HepG2 (cell line): Measurements from ENCODE around the gene SFMBT1. TPM values are rescaled to one million over a fixed set of nuclear protein-coding genes. Genes with fewer than 3 reads are reported as not detected.

Experiments used
- AGO2 ChIP-seq: fragments of 200-400 bp; formaldehyde crosslinking; optimal IDR thresholded peaks from 2 replicates; pipeline ENCODE3; 2017; ENCODE audit warnings: mild to moderate bottlenecking, low read depth, low read length, moderate library complexity
- BORCS8-MEF2B ChIP-seq: sonication (generic); formaldehyde crosslinking; IDR thresholded peaks from 2 replicates; pipeline ENCODE4 v1.8.0; 2022; ENCODE audit warnings: mild to moderate bottlenecking, missing genetic modification reagents
- ESRRA ChIP-seq: sonication (generic); formaldehyde crosslinking; IDR thresholded peaks from 2 replicates; pipeline ENCODE4 v1.5.1; 2020; ENCODE audit warnings: mild to moderate bottlenecking, low read depth, missing genetic modification reagents
- HES4 ChIP-seq: sonication (generic); formaldehyde crosslinking; IDR thresholded peaks from 2 replicates; pipeline ENCODE4 v1.9.0; 2021; ENCODE audit warnings: mild to moderate bottlenecking, missing genetic modification reagents, borderline replicate concordance
- HNRNPLL ChIP-seq: fragments of 200-400 bp; formaldehyde crosslinking; IDR thresholded peaks from 2 replicates; pipeline ENCODE4 v1.6.1; 2017; ENCODE audit warnings: mild to moderate bottlenecking, low read depth, low read length; ENCODE audit not compliant: poor library complexity, severe bottlenecking
- KMT2A ChIP-seq: sonication (generic); formaldehyde crosslinking; IDR thresholded peaks from 2 replicates; pipeline ENCODE4 v1.4.0; 2020; ENCODE audit warnings: missing genetic modification reagents
- MED13 ChIP-seq: sonication (generic); formaldehyde crosslinking; IDR thresholded peaks from 2 replicates; pipeline ENCODE4 v1.5.0; 2020; ENCODE audit warnings: missing genetic modification reagents
- NAIF1 ChIP-seq: sonication (generic); formaldehyde crosslinking; IDR thresholded peaks from 2 replicates; pipeline ENCODE4 v1.5.0; 2020; ENCODE audit warnings: mild to moderate bottlenecking, missing genetic modification reagents, borderline replicate concordance
- PHB2 ChIP-seq: fragments of 450-650 bp; IDR thresholded peaks from 2 replicates; pipeline ENCODE4 v1.6.1; 2018; ENCODE audit not compliant: partially characterized antibody
- RNF2 ChIP-seq: fragments of 450-650 bp; conservative IDR thresholded peaks from 2 replicates; pipeline ENCODE4 v1.6.1; 2016; ENCODE audit warnings: low read depth
- RXRA ChIP-seq: sonication (generic); formaldehyde crosslinking; IDR thresholded peaks from 2 replicates; pipeline ENCODE4 v1.5.1; 2020; ENCODE audit warnings: missing genetic modification reagents
- SAP130 ChIP-seq: IDR thresholded peaks from 2 replicates; pipeline ENCODE4 v1.6.1; 2016; ENCODE audit warnings: low read depth
- SMAD1 ChIP-seq: sonication (generic); formaldehyde crosslinking; IDR thresholded peaks from 2 replicates; pipeline ENCODE4 v1.4.0; 2020; ENCODE audit warnings: missing genetic modification reagents, low read depth, mild to moderate bottlenecking, borderline replicate concordance
- TBL1XR1 ChIP-seq: fragments of 150-350 bp; IDR thresholded peaks from 2 replicates; pipeline ENCODE4 v1.6.1; 2014; ENCODE audit warnings: borderline replicate concordance, low read length; ENCODE audit not compliant: partially characterized antibody
- THAP11 ChIP-seq: IDR thresholded peaks from 2 replicates; pipeline ENCODE4 v1.6.1; 2016; ENCODE audit warnings: missing biosample characterization, missing genetic modification reagents
- ZEB1 ChIP-seq: IDR thresholded peaks from 2 replicates; pipeline ENCODE4 v1.6.1; 2012; ENCODE audit warnings: mild to moderate bottlenecking, low read depth, inconsistent platforms; ENCODE audit not compliant: insufficient replicate concordance
- ZKSCAN5 ChIP-seq: sonication (generic); formaldehyde crosslinking; IDR thresholded peaks from 2 replicates; pipeline ENCODE4 v1.5.1; 2020; ENCODE audit warnings: mild to moderate bottlenecking, missing genetic modification reagents
- ZNF225 ChIP-seq: sonication (generic); formaldehyde crosslinking; IDR thresholded peaks from 2 replicates; pipeline ENCODE4 v1.4.0; 2020; ENCODE audit warnings: mild to moderate bottlenecking, missing genetic modification reagents
- ZNF292 ChIP-seq: sonication (generic); formaldehyde crosslinking; IDR thresholded peaks from 2 replicates; pipeline ENCODE4 v1.8.1; 2022; ENCODE audit warnings: mild to moderate bottlenecking, low read depth, missing genetic modification reagents, borderline replicate concordance
- ZNF343 ChIP-seq: sonication (generic); formaldehyde crosslinking; IDR thresholded peaks from 2 replicates; pipeline ENCODE4 v1.4.0; 2020; ENCODE audit warnings: mild to moderate bottlenecking, missing genetic modification reagents
- ZNF660 ChIP-seq: sonication (generic); formaldehyde crosslinking; IDR thresholded peaks from 2 replicates; pipeline ENCODE4 v1.5.1; 2020; ENCODE audit warnings: mild to moderate bottlenecking, low read depth, missing genetic modification reagents, borderline replicate concordance
- polyA plus RNA-seq, 8 experiments: library from polyadenylated mRNA; depleted of rRNA in 3 of 8; stranded (reverse) in 7 of 8; unstranded in 1 of 8; fragments of >200 nt; fragmentation: Illumina TruSeq in 4 of 8; extraction: Trizol in 4 of 8; gene quantifications; 2 replicates each; pipeline versions ENCODE4 v1.2.1 to v1.2.3, GENCODE V29; 2011 to 2016; ENCODE audit warnings: low read depth in 4 of 8, missing spikeins in 1 of 8, mixed read lengths in 1 of 8; ENCODE audit not compliant: insufficient read depth in 1 of 8
- total RNA-seq, 5 experiments: library from RNA; depleted of rRNA; stranded (reverse); fragments of >200 nt; fragmentation: Illumina TruSeq; extraction: Trizol; gene quantifications; 2 replicates each; pipeline ENCODE4 v1.2.3, GENCODE V29; 2016; ENCODE audit warnings: low read depth in 1 of 5
- TF ChIP-seq, protein P1 (sequence below): sonication (generic); formaldehyde crosslinking; IDR thresholded peaks from 2 replicates; pipeline ENCODE4 v1.8.1; 2023; ENCODE audit warnings: missing genetic modification reagents, mild to moderate bottlenecking, borderline replicate concordance
- TF ChIP-seq, protein P2 (sequence below): sonication (generic); formaldehyde crosslinking; IDR thresholded peaks from 2 replicates; pipeline ENCODE4 v1.9.0; 2021; ENCODE audit warnings: missing genetic modification reagents, mild to moderate bottlenecking, borderline replicate concordance
- TF ChIP-seq, protein P3 (sequence below): sonication (generic); formaldehyde crosslinking; IDR thresholded peaks from 2 replicates; pipeline ENCODE4 v1.8.0; 2022; ENCODE audit warnings: mild to moderate bottlenecking, missing genetic modification reagents, moderate library complexity
- TF ChIP-seq, protein P4 (sequence below): sonication (generic); formaldehyde crosslinking; IDR thresholded peaks from 2 replicates; pipeline ENCODE4 v1.4.0; 2020; ENCODE audit warnings: missing genetic modification reagents

SFMBT1 gene
- total and polyA plus RNA-seq, 2 of the 13 experiments (the other 11 are each of a cell fraction or from before 2014, with no cell fraction given) = 3.8 to 12.8 TPM

- TF ChIP-seq, protein P1, sequence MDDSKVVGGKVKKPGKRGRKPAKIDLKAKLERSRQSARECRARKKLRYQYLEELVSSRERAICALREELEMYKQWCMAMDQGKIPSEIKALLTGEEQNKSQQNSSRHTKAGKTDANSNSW = no peak
- no peak for TF ChIP-seq NAIF1 (CRISPR knock-in tag)
- TF ChIP-seq ZNF225 (CRISPR knock-in tag) = no peak
- TF ChIP-seq THAP11 (CRISPR knock-in tag) = 0 out of 2 replicates have a peak, but pooled peaks have one; percentile 31
- TF ChIP-seq, protein P2, sequence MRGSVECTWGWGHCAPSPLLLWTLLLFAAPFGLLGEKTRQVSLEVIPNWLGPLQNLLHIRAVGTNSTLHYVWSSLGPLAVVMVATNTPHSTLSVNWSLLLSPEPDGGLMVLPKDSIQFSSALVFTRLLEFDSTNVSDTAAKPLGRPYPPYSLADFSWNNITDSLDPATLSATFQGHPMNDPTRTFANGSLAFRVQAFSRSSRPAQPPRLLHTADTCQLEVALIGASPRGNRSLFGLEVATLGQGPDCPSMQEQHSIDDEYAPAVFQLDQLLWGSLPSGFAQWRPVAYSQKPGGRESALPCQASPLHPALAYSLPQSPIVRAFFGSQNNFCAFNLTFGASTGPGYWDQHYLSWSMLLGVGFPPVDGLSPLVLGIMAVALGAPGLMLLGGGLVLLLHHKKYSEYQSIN (CRISPR knock-in tag) = no peak
- TF ChIP-seq RNF2 = no peak
- no peak for TF ChIP-seq PHB2
- TF ChIP-seq AGO2 = no peak
- peak; percentile 95 for TF ChIP-seq ESRRA (CRISPR knock-in tag)
- no peak for TF ChIP-seq MED13 (CRISPR knock-in tag)
- TF ChIP-seq, protein P3, sequence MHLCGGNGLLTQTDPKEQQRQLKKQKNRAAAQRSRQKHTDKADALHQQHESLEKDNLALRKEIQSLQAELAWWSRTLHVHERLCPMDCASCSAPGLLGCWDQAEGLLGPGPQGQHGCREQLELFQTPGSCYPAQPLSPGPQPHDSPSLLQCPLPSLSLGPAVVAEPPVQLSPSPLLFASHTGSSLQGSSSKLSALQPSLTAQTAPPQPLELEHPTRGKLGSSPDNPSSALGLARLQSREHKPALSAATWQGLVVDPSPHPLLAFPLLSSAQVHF (CRISPR knock-in tag) = no peak
- no peak; the same call in 1 of the 2 replicates for TF ChIP-seq RXRA
- TF ChIP-seq ZNF292 (CRISPR knock-in tag) = peak; percentile 71; the same call in 1 of the 2 replicates
- TF ChIP-seq ZNF343 = 0 out of 2 replicates have a peak, but pooled peaks have one; percentile 38
- TF ChIP-seq SAP130 (CRISPR knock-in tag) = peak; percentile 24; the same call in 1 of the 2 replicates
- TF ChIP-seq BORCS8-MEF2B = no peak
- TF ChIP-seq ZKSCAN5 (CRISPR knock-in tag) = no peak
- no peak for TF ChIP-seq ZNF660
- TF ChIP-seq SMAD1 (CRISPR knock-in tag) = no peak
- peak; percentile 28 for TF ChIP-seq ZEB1
- TF ChIP-seq TBL1XR1 = no peak
- no peak for TF ChIP-seq HNRNPLL
- no peak for TF ChIP-seq KMT2A (CRISPR knock-in tag)
- no peak for TF ChIP-seq HES4 (CRISPR knock-in tag)
- TF ChIP-seq, protein P4, sequence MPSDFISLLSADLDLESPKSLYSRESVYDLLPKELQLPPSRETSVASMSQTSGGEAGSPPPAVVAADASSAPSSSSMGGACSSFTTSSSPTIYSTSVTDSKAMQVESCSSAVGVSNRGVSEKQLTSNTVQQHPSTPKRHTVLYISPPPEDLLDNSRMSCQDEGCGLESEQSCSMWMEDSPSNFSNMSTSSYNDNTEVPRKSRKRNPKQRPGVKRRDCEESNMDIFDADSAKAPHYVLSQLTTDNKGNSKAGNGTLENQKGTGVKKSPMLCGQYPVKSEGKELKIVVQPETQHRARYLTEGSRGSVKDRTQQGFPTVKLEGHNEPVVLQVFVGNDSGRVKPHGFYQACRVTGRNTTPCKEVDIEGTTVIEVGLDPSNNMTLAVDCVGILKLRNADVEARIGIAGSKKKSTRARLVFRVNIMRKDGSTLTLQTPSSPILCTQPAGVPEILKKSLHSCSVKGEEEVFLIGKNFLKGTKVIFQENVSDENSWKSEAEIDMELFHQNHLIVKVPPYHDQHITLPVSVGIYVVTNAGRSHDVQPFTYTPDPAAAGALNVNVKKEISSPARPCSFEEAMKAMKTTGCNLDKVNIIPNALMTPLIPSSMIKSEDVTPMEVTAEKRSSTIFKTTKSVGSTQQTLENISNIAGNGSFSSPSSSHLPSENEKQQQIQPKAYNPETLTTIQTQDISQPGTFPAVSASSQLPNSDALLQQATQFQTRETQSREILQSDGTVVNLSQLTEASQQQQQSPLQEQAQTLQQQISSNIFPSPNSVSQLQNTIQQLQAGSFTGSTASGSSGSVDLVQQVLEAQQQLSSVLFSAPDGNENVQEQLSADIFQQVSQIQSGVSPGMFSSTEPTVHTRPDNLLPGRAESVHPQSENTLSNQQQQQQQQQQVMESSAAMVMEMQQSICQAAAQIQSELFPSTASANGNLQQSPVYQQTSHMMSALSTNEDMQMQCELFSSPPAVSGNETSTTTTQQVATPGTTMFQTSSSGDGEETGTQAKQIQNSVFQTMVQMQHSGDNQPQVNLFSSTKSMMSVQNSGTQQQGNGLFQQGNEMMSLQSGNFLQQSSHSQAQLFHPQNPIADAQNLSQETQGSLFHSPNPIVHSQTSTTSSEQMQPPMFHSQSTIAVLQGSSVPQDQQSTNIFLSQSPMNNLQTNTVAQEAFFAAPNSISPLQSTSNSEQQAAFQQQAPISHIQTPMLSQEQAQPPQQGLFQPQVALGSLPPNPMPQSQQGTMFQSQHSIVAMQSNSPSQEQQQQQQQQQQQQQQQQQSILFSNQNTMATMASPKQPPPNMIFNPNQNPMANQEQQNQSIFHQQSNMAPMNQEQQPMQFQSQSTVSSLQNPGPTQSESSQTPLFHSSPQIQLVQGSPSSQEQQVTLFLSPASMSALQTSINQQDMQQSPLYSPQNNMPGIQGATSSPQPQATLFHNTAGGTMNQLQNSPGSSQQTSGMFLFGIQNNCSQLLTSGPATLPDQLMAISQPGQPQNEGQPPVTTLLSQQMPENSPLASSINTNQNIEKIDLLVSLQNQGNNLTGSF = no peak
These were observed 47.1 kb upstream of the SFMBT1 start (continued) for GRCh38 chr3:53092942-53093341.
